A549 (cell line): Measurements from ENCODE around the gene CTSC.

Experiments
- FOSL2 ChIP-seq, 2 experiments: fragments of 450-650 bp in 1 of 2; fragments of >200 bp in 1 of 2; sonication (Bioruptor Twin) in 1 of 2; formaldehyde crosslinking; IDR thresholded peaks; 2 replicates each; pipeline versions ENCODE4 v1.5.0 to v1.6.1; 2016 to 2020; ENCODE audit warnings: mild to moderate bottlenecking in 1 of 2, moderate library complexity in 1 of 2
- MYC ChIP-seq: IDR thresholded peaks from 2 replicates; pipeline ENCODE4 v1.6.1; 2012; ENCODE audit warnings: mild to moderate bottlenecking, inconsistent platforms, low read length, improper control_type of control experiment, borderline replicate concordance
- POLR2A ChIP-seq: IDR thresholded peaks from 2 replicates; pipeline ENCODE4 v1.6.1; 2012; ENCODE audit warnings: mild to moderate bottlenecking, low read length
- TF ChIP-seq, protein P1 (sequence below): fragments of >200 bp; sonication (Bioruptor Twin); formaldehyde crosslinking; IDR thresholded peaks from 3 replicates; pipeline ENCODE4 v1.5.1; 2016
- TF ChIP-seq, protein P2 (sequence below): fragments of 200-600 bp; sonication (generic); IDR thresholded peaks from 2 replicates; pipeline ENCODE4 v1.6.1; 2016; ENCODE audit warnings: antibody characterized with exemption, mild to moderate bottlenecking, moderate library complexity

DNA sequence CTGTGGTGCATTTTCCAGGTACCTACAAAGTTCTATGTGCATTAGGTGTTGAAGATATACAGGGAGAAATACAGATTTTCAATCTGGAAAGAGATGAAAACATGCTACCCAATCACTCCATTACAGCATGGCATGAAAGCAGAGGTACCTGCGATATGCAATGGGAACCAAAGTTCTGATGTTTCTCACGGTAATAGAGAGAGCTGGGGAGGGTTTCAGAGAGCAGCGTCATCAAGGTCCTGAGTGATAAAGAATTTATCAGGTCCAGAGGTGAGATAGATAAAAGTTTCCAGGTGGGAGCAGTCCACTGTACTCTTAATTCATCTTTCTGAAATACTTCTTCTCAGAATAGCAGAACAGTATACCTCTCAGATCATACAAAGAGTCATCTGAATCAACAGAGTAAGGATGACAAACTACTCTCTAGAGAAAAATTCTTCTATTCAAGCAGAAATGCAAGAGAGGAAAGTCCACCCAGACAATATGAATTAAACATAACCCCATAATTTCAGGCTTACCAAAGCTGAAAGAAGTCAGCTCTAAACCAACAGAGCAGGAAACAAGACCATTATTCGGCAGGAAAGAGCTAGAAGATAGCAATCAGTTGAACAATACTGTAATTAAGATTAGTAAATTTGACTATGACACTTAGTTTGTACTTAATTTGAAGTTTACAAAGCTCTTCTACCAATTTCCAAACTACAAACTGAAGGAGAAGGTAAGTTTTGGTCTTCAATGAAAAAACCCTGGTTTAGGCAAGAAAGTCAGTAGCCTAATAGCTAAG is 12.8 kb downstream of the CTSC start:
- TF ChIP-seq MYC (no peak), FOSL2 (IDR thresholded peaks at IDR 0.05) (no peak), FOSL2 (CRISPR knock-in tag; IDR thresholded peaks at IDR 0.05) (no peak), POLR2A (no peak)
- TF ChIP-seq, protein P1, sequence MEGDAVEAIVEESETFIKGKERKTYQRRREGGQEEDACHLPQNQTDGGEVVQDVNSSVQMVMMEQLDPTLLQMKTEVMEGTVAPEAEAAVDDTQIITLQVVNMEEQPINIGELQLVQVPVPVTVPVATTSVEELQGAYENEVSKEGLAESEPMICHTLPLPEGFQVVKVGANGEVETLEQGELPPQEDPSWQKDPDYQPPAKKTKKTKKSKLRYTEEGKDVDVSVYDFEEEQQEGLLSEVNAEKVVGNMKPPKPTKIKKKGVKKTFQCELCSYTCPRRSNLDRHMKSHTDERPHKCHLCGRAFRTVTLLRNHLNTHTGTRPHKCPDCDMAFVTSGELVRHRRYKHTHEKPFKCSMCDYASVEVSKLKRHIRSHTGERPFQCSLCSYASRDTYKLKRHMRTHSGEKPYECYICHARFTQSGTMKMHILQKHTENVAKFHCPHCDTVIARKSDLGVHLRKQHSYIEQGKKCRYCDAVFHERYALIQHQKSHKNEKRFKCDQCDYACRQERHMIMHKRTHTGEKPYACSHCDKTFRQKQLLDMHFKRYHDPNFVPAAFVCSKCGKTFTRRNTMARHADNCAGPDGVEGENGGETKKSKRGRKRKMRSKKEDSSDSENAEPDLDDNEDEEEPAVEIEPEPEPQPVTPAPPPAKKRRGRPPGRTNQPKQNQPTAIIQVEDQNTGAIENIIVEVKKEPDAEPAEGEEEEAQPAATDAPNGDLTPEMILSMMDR, result no peak
- TF ChIP-seq, protein P2, sequence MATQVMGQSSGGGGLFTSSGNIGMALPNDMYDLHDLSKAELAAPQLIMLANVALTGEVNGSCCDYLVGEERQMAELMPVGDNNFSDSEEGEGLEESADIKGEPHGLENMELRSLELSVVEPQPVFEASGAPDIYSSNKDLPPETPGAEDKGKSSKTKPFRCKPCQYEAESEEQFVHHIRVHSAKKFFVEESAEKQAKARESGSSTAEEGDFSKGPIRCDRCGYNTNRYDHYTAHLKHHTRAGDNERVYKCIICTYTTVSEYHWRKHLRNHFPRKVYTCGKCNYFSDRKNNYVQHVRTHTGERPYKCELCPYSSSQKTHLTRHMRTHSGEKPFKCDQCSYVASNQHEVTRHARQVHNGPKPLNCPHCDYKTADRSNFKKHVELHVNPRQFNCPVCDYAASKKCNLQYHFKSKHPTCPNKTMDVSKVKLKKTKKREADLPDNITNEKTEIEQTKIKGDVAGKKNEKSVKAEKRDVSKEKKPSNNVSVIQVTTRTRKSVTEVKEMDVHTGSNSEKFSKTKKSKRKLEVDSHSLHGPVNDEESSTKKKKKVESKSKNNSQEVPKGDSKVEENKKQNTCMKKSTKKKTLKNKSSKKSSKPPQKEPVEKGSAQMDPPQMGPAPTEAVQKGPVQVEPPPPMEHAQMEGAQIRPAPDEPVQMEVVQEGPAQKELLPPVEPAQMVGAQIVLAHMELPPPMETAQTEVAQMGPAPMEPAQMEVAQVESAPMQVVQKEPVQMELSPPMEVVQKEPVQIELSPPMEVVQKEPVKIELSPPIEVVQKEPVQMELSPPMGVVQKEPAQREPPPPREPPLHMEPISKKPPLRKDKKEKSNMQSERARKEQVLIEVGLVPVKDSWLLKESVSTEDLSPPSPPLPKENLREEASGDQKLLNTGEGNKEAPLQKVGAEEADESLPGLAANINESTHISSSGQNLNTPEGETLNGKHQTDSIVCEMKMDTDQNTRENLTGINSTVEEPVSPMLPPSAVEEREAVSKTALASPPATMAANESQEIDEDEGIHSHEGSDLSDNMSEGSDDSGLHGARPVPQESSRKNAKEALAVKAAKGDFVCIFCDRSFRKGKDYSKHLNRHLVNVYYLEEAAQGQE, result no peak
